HUES48 (cell line): ENCODE measurements around the gene ANKS4B.
"Not testable (repeated sequence)": the region's sequence is repeated elsewhere in the genome, so short reads cannot be mapped to it uniquely, and the experiment has no call there.

Experiments used
- H3K27ac ChIP-seq: one replicate; pipeline ENCODE4 v1.7.0; 2013; ENCODE audit warnings: low read depth, low read length, inconsistent platforms
- H3K27me3 ChIP-seq: 2 replicates; pipeline ENCODE4 v1.6.1; 2013; ENCODE audit warnings: mild to moderate bottlenecking, low read length; ENCODE audit not compliant: control insufficient read depth, insufficient read depth
- H3K36me3 ChIP-seq: 2 replicates; pipeline ENCODE4 v1.6.1; 2013; ENCODE audit warnings: low read length; ENCODE audit not compliant: control insufficient read depth, insufficient read depth
- H3K4me1 ChIP-seq: 2 replicates; pipeline ENCODE4 v1.6.1; 2013; ENCODE audit warnings: mild to moderate bottlenecking, low read length; ENCODE audit not compliant: control insufficient read depth, insufficient read depth
- H3K4me3 ChIP-seq: 2 replicates; pipeline ENCODE4 v1.5.1; 2013; ENCODE audit warnings: mild to moderate bottlenecking, low read depth, low read length
- H3K9ac ChIP-seq: 2 replicates; pipeline ENCODE4 v1.6.1; 2013; ENCODE audit warnings: mild to moderate bottlenecking, low read depth, low read length, moderate library complexity
- H3K9me3 ChIP-seq: 2 replicates; pipeline ENCODE4 v1.6.1; 2013; ENCODE audit warnings: low read length; ENCODE audit not compliant: control insufficient read depth, insufficient read depth

Gene ANKS4B

DNA sequence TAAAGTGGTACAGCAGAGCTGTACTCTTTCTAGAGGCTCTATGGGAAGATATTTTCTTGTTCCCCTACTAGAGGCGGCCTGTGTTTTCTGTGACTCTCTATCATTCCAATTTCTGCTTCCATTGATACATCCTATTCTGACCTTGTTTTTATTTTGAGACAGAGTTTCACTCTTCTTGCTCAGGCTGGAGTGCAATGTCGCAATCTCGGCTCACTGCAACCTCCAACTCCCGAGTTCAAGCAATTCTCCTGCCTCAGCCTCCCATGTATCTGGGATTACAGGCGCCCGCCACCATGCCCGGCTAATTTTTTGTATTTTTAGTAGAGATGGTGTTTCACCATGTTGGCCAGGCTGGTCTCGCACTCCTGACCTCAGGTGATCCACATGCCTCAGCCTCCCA lies 38.2 kb upstream of the ANKS4B start:
- H3K27ac ChIP-seq, H3K36me3 ChIP-seq, H3K9ac ChIP-seq: not testable (repeated sequence)

DNA sequence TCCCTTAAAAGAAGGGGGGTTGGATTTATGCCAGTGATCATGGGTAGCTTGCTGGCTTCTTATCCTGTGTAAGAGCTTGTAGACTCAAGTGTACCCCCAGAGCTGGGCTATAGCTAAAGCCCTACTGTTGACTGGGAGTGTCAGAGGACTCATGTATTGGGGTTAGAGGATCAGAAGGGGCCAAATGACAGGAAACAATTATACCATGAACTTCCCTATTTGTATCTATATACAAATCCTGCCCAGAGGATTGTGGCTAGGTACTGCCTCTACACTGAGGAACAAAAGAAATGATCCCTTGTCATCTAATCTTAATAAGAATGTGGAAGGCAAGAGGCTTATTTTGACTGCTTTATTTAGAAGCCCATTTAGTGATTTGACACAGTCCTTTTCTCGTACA lies 36.4 kb upstream of the ANKS4B start:
- Histone ChIP-seq H3K4me1 (no peaks in the 10 kb centered on the region), H3K9me3 (no peaks in the 10 kb centered on the region), H3K9ac (no peak overlapping the region), H3K36me3 (no peaks in the 10 kb centered on the region), H3K27ac (no peak overlapping the region), H3K27me3 (no peaks in the 10 kb centered on the region), H3K4me3 (no peak overlapping the region)

More for the DNA sequence above, 38.2 kb upstream of the ANKS4B start:
- not testable (repeated sequence) for H3K4me3 ChIP-seq, H3K27me3 ChIP-seq, H3K9me3 ChIP-seq, H3K4me1 ChIP-seq

DNA sequence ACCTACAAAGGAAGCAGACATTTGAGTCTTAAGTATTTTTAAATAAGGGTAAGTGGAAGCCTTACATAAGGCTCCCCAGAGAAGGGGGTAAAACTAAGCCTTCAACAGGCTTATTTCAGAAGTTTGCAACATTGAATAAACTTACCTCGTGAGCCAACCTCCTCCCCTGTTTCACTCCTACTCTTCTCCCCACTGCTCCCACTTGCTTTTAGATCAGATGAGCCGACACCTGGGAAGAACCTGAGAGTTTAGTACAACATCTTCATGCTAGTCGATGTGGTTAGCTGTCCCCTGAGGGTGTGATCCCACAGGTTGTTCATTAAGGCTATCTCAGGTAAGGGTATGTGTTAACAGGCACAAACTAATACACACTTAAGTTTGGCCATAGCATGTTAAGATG lies 35.9 kb upstream of the ANKS4B start:
- H3K4me1 ChIP-seq = no peaks in the 10 kb centered on the region
- no peaks in the 10 kb centered on the region for H3K27me3 ChIP-seq
- no peaks in the 10 kb centered on the region for H3K9me3 ChIP-seq
- no peaks in the 10 kb centered on the region for H3K36me3 ChIP-seq
- H3K27ac ChIP-seq = no peak overlapping the region
- H3K9ac ChIP-seq = no peak overlapping the region
- no peak overlapping the region for H3K4me3 ChIP-seq

GRCh38 chr16:21199607-21200218 lies 33.8 kb upstream of the ANKS4B start:
- Histone ChIP-seq H3K27me3 (no peaks in the 10 kb centered on the region), H3K9ac (no peak overlapping the region), H3K4me3 (no peak overlapping the region), H3K9me3 (no peaks in the 10 kb centered on the region), H3K36me3 (no peaks in the 10 kb centered on the region), H3K4me1 (no peaks in the 10 kb centered on the region), H3K27ac (no peak overlapping the region)

DNA sequence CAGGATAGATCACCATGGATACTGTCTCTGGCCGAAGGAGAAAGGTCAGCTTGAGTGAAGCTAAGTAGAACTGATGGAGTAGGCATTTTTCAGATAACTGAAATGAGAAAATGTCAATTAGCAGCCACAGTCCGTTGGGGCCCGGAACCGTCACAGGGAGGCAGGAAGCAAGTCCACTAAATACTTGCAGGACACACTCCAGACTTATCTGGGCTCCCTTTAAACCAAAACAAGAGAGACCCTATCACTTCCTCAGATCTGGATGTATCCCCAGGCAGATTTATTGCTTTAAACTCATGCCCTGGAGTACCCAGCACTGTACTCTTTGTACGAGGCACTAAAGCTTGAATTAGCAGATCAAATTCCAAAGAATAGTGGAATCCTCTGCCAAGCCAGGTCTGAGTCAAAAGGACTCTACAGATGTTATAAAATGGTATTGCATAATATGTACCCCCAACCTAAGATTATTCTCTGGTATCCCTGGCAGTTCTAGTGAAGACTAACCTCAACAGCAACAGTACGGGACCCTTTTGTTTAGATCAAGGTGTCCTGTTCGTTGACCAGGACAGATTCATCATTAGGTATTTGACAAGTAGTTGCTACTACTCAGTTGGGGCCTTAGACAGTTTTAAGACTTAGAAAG lies 30.2 kb upstream of the ANKS4B start:
- no peaks in the 10 kb centered on the region for H3K27me3 ChIP-seq
- H3K36me3 ChIP-seq = no peaks in the 10 kb centered on the region
- H3K4me1 ChIP-seq = no peaks in the 10 kb centered on the region
- no peak overlapping the region for H3K9ac ChIP-seq
- H3K27ac ChIP-seq = no peak overlapping the region
- no peak overlapping the region for H3K4me3 ChIP-seq
- no peaks in the 10 kb centered on the region for H3K9me3 ChIP-seq

- H3K4me1 ChIP-seq = no peaks in the 10 kb centered on the region
- no peaks in the 10 kb centered on the region for H3K27me3 ChIP-seq
- no peak overlapping the region for H3K4me3 ChIP-seq
- H3K36me3 ChIP-seq = no peaks in the 10 kb centered on the region
- no peaks in the 10 kb centered on the region for H3K9me3 ChIP-seq
- no peak overlapping the region for H3K9ac ChIP-seq
- H3K27ac ChIP-seq = no peak overlapping the region
Measured at GRCh38 chr16:21205303-21205702, 28.2 kb upstream of the ANKS4B start.

GRCh38 chr16:21206550-21206949 lies 26.9 kb upstream of the ANKS4B start:
- Histone ChIP-seq H3K27ac (no peak overlapping the region), H3K4me1 (no peaks in the 10 kb centered on the region), H3K9me3 (no peaks in the 10 kb centered on the region), H3K4me3 (no peak overlapping the region), H3K36me3 (no peaks in the 10 kb centered on the region), H3K27me3 (no peaks in the 10 kb centered on the region), H3K9ac (no peak overlapping the region)

GRCh38 chr16:21208446-21209230 lies 24.9 kb upstream of the ANKS4B start:
- Histone ChIP-seq H3K4me3 (no peak overlapping the region), H3K27ac (no peak overlapping the region), H3K9ac (no peak overlapping the region), H3K36me3 (no peaks in the 10 kb centered on the region), H3K4me1 (no peaks in the 10 kb centered on the region), H3K9me3 (no peaks in the 10 kb centered on the region), H3K27me3 (no peaks in the 10 kb centered on the region)

- Histone ChIP-seq H3K27me3 (no peaks in the 10 kb centered on the region), H3K36me3 (no peaks in the 10 kb centered on the region), H3K4me1 (no peaks in the 10 kb centered on the region), H3K9me3 (no peaks in the 10 kb centered on the region), H3K27ac (no peak within 1 kb of the TSS), H3K4me3 (no peak within 1 kb of the TSS), H3K9ac (no peak within 1 kb of the TSS)
Measured at GRCh38 chr16:21211486-21211885, 22.0 kb upstream of the ANKS4B start, which contains the start of gene ZP2. TSS of gene ZP2 (minus strand) at chr16:21211574. CDS start at chr16:21211547, 27 bp downstream.

- Histone ChIP-seq H3K27me3 (no peaks in the 10 kb centered on the region), H3K27ac (no peak overlapping the region), H3K9me3 (no peaks in the 10 kb centered on the region), H3K4me3 (no peak overlapping the region), H3K4me1 (no peaks in the 10 kb centered on the region), H3K36me3 (no peaks in the 10 kb centered on the region), H3K9ac (no peak overlapping the region)
Measured at GRCh38 chr16:21214086-21214485, 19.4 kb upstream of the ANKS4B start.

DNA sequence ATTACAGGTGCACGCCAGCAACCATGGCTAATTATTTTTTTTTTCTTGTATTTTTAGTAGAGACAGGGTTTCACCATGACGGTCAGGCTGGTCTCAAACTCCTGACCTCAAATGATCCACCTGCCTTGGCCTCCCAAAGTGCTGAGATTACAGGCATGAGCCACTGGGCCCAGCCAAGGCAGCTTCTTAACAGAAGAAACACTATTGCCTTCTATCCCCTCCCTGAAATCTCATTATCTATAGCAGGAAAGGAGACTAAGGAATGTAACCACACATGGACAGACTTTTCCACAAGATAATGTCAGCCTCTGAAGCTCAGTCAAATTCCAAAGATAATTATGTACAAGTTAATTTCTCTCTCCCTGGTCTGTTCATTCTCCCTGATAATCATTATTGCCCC lies 16.4 kb upstream of the ANKS4B start:
- H3K9ac ChIP-seq = no peak overlapping the region
- H3K9me3 ChIP-seq = no peaks in the 10 kb centered on the region
- H3K27me3 ChIP-seq = no peaks in the 10 kb centered on the region
- no peaks in the 10 kb centered on the region for H3K36me3 ChIP-seq
- H3K27ac ChIP-seq = no peak overlapping the region
- H3K4me1 ChIP-seq = peaks cover 14% of the 10 kb centered on the region
- no peak overlapping the region for H3K4me3 ChIP-seq
